ENCODE results near the gene MAGEB2.

DNA sequence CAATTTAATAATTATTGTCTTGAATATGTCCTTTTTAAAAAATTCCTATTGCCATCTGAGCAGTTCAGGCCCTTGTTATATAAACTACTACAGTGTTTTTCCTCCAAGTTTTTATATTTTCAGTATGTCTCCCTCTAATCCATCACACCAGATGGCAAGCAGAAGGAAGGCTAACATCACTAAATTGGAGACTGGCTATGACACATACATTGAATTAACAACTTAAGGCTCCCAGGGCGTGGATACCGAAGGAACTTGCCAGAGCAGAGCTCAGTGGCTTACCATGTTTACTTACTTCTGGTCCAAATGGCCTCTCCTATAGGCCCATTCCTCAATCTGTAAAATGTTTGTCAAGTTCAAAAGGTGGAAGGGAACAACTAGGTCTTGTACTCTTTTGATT is 44.6 kb downstream of the MAGEB2 start:
- TF ChIP-seq EZH2 (IDR thresholded peaks at IDR 0.05; ENCODE audit: borderline replicate concordance, low read depth, low read length, severe bottlenecking): no peak
- TF ChIP-seq CTCF (IDR thresholded peaks at IDR 0.05; ENCODE audit: borderline replicate concordance, extremely low read depth, low read length, poor library complexity, severe bottlenecking): no peak

Measured in DND-41 (cell line).